GM21619 (cell line): Measurements from ENCODE around the gene GRIN2A.

Source experiments
- ATAC-seq: cut with Tn5 transposase; IDR thresholded peaks from one replicate; pipeline ENCODE4 v1.9.1; 2021; ENCODE audit not compliant: unreplicated experiment

The GRIN2A gene

GRCh38 chr16:10090816-10091215 lies 91.4 kb downstream of the GRIN2A start:
- no peak for ATAC-seq

GRCh38 chr16:10088380-10088793 lies 93.8 kb downstream of the GRIN2A start:
- no peak for ATAC-seq

GRCh38 chr16:10087151-10087550 lies 95.1 kb downstream of the GRIN2A start:
- ATAC-seq: no peak

- ATAC-seq: no peak
Observed at GRCh38 chr16:10086620-10087019, 95.6 kb downstream of the GRIN2A start.

- no peak for ATAC-seq
Observed at GRCh38 chr16:10085078-10085798, 97.0 kb downstream of the GRIN2A start.

- no peak for ATAC-seq
Observed at GRCh38 chr16:10083301-10083700, 98.9 kb downstream of the GRIN2A start.

- ATAC-seq: no peak
Observed at GRCh38 chr16:10081201-10081940, 100.9 kb downstream of the GRIN2A start.

GRCh38 chr16:10080051-10080772 lies 102.0 kb downstream of the GRIN2A start:
- ATAC-seq: no peak

GRCh38 chr16:10078541-10078949 lies 103.7 kb downstream of the GRIN2A start:
- no peak for ATAC-seq

- ATAC-seq: no peak
Observed at GRCh38 chr16:10077861-10078260, 104.4 kb downstream of the GRIN2A start.

GRCh38 chr16:10076037-10076436 lies 106.2 kb downstream of the GRIN2A start:
- no peak for ATAC-seq

- no peak for ATAC-seq
Observed at GRCh38 chr16:10070591-10070990, 111.6 kb downstream of the GRIN2A start.

- no peak for ATAC-seq
Observed at GRCh38 chr16:10069374-10069773, 112.9 kb downstream of the GRIN2A start.

GRCh38 chr16:10067835-10068234 lies 114.4 kb downstream of the GRIN2A start:
- ATAC-seq: no peak

- ATAC-seq: no peak
Observed at GRCh38 chr16:10067406-10067805, 114.8 kb downstream of the GRIN2A start.

GRCh38 chr16:10065019-10065418 lies 117.2 kb downstream of the GRIN2A start:
- ATAC-seq: no peak

- ATAC-seq: no peak
Observed at GRCh38 chr16:10048850-10049249, 133.4 kb downstream of the GRIN2A start.

GRCh38 chr16:10045947-10046346 lies 136.3 kb downstream of the GRIN2A start:
- ATAC-seq: no peak

- no peak for ATAC-seq
Observed at GRCh38 chr16:10045291-10045775, 136.9 kb downstream of the GRIN2A start.

- ATAC-seq: no peak
Observed at GRCh38 chr16:10040136-10041080, 141.8 kb downstream of the GRIN2A start.
